ENCODE results near the gene MRPS24. TPM values are rescaled to one million over a fixed set of nuclear protein-coding genes. Genes with fewer than 3 reads are reported as not detected.
A peak's percentile ranks its signal among the peaks of the same experiment; 100 is the strongest.

MRPS24 gene
- total and polyA plus RNA-seq, 10 of the 15 experiments (the other 5 are each of a cell fraction or from before 2014, with no cell fraction given): 27.6 to 164 (median 106) TPM

DNA sequence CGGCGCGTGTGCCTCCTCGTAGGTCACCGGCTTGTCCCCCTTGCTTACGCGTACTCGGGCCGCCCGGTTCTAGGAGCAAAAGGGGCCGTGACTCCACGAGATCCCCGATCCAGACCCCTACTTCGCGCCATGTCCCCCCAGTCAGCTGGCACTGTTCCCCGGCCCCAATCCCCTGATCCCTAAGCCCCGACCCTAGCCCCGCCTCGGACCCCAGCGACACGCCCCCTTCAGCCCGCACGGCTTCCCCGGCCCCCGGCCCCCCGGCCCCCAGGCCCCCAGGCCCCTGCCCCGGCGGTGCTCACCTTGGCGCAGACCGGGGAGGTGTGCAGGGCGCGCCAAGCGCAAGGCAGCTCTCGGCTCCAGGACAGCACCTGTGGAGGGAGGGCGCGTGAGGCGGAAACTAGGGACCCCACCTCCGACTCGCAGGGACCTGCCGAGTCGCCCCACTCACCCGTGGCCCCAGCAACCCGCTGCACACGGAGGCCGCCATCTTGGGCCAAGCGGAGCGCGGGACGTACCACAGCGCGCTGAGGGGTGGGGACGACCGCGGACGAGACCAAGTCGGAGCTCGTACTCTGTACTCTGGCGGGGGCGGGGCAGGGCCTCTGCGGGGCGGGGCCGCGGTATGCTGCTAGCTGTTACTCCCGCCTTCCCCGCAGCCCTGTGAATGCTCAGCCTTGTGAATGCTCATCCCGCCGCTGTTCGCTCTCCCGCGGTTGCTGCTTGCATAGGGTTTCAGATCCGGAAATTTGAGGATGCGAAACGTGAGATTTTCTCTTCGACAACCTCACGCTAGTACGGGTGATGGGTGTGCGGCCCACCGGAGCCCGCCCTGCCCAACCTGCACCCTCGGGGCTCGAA is at the start of gene MRPS24 (continued):
- TF ChIP-seq BRCA1 (IDR thresholded peaks at IDR 0.05; ENCODE audit: low read depth, low read length) (no peak), PAX5 (IDR thresholded peaks at IDR 0.05; ENCODE audit: borderline replicate concordance, low read depth, low read length) (no peak), HDGF (IDR thresholded peaks at IDR 0.05) (no peak), RBBP5 (conservative IDR thresholded peaks at IDR 0.05) (no peak), STAT3 (IDR thresholded peaks at IDR 0.05; ENCODE audit: low read depth, low read length) (no peak), NR2C2 (IDR thresholded peaks at IDR 0.05; ENCODE audit: borderline replicate concordance, control insufficient read depth, insufficient read length, low read depth) (no peak), E4F1 (IDR thresholded peaks at IDR 0.05; ENCODE audit: borderline replicate concordance, partially characterized antibody) (no peak), SREBF2 (IDR thresholded peaks at IDR 0.05; ENCODE audit: low read length) (no peak), BMI1 (IDR thresholded peaks at IDR 0.05; ENCODE audit: borderline replicate concordance) (no peak), PAX8 (IDR thresholded peaks at IDR 0.05) (no peak), CREB1 (IDR thresholded peaks at IDR 0.05; ENCODE audit: low read depth) (peak; percentile 48; the same call in 1 of the 2 replicates), EP300 (IDR thresholded peaks at IDR 0.05; ENCODE audit: borderline replicate concordance in 1 of 2, control insufficient read depth in 1 of 2, low read depth in 2 of 2, low read length in 2 of 2) (no peak), REST (IDR thresholded peaks at IDR 0.05; ENCODE audit: low read depth, low read length) (no peak), PRDM15 (CRISPR knock-in tag; IDR thresholded peaks at IDR 0.05) (no peak)
- TF ChIP-seq, protein P1, sequence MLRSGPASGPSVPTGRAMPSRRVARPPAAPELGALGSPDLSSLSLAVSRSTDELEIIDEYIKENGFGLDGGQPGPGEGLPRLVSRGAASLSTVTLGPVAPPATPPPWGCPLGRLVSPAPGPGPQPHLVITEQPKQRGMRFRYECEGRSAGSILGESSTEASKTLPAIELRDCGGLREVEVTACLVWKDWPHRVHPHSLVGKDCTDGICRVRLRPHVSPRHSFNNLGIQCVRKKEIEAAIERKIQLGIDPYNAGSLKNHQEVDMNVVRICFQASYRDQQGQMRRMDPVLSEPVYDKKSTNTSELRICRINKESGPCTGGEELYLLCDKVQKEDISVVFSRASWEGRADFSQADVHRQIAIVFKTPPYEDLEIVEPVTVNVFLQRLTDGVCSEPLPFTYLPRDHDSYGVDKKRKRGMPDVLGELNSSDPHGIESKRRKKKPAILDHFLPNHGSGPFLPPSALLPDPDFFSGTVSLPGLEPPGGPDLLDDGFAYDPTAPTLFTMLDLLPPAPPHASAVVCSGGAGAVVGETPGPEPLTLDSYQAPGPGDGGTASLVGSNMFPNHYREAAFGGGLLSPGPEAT (IDR thresholded peaks at IDR 0.05; ENCODE audit: low read depth): 0 out of 2 replicates have a peak, but pooled peaks have one; percentile 24
- TF ChIP-seq, protein P2, sequence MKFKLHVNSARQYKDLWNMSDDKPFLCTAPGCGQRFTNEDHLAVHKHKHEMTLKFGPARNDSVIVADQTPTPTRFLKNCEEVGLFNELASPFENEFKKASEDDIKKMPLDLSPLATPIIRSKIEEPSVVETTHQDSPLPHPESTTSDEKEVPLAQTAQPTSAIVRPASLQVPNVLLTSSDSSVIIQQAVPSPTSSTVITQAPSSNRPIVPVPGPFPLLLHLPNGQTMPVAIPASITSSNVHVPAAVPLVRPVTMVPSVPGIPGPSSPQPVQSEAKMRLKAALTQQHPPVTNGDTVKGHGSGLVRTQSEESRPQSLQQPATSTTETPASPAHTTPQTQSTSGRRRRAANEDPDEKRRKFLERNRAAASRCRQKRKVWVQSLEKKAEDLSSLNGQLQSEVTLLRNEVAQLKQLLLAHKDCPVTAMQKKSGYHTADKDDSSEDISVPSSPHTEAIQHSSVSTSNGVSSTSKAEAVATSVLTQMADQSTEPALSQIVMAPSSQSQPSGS (IDR thresholded peaks at IDR 0.05; ENCODE audit: low read length): no peak

All from GM12878 (cell line).